ENCODE data around the gene IL1RN.

DNA sequence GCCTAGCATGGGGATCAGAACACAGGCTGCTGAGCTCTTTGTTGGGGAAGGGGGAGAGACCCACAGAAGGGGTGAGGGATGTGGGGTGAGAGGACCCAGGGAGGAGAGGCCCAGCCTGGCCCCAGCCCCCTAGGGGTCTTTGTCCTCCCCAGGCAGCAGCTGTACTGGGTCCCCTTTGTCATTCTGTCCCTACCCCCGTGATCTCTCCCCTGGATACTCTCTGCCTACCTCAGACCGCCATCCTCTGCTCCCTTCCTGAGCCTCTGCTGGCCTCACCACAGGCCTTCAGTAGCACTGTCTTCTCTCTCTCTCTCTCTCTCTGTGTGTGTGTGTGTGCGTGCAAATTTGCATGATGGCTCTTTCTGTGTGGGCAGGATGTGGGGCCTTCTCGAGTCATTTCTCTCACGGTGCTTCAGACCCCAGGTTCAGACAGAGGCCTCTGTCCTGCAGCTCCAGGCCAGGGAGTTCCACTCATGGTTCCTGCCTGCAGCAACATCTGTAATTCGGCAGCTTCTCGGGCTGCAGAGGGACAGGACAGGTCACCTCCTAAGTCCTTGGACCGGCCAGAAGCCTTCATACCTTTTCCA, 47.7 kb downstream of the IL1RN start:
- TF ChIP-seq, protein P1, sequence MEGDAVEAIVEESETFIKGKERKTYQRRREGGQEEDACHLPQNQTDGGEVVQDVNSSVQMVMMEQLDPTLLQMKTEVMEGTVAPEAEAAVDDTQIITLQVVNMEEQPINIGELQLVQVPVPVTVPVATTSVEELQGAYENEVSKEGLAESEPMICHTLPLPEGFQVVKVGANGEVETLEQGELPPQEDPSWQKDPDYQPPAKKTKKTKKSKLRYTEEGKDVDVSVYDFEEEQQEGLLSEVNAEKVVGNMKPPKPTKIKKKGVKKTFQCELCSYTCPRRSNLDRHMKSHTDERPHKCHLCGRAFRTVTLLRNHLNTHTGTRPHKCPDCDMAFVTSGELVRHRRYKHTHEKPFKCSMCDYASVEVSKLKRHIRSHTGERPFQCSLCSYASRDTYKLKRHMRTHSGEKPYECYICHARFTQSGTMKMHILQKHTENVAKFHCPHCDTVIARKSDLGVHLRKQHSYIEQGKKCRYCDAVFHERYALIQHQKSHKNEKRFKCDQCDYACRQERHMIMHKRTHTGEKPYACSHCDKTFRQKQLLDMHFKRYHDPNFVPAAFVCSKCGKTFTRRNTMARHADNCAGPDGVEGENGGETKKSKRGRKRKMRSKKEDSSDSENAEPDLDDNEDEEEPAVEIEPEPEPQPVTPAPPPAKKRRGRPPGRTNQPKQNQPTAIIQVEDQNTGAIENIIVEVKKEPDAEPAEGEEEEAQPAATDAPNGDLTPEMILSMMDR (IDR thresholded peaks at IDR 0.05; ENCODE audit: low read length), result no peak
- no peak for TF ChIP-seq EZH2phosphoT487 (IDR thresholded peaks at IDR 0.05; ENCODE audit: low read length)
- TF ChIP-seq EZH2 (optimal IDR thresholded peaks at IDR 0.05; ENCODE audit: low read depth, low read length), result no peak
